Fibroblast of peridontal ligament (primary cell): ENCODE data around the gene PON1.

Source experiments
- DNase-seq: peaks from one replicate; pipeline ENCODE4 v3.0.0-alpha.2; 2010; ENCODE audit errors: extremely low read depth

The PON1 gene

GRCh38 chr7:95324431-95324830 lies at the start of gene PON1:
Gene PON1, minus strand, starts transcription at chr7:95324532. Its CDS starts 57 bp downstream, at chr7:95324475.
- no peak for DNase-seq

GRCh38 chr7:95373323-95373722 lies 49.0 kb upstream of the PON1 start:
- DNase-seq, result no peak

GRCh38 chr7:95368235-95368634 lies 43.9 kb upstream of the PON1 start:
- DNase-seq, result no peak

GRCh38 chr7:95367606-95368005 lies 43.3 kb upstream of the PON1 start:
- DNase-seq, result no peak

GRCh38 chr7:95365151-95365550 lies 40.8 kb upstream of the PON1 start:
- DNase-seq, result no peak

- peak; percentile 3 for DNase-seq
These were observed 33.3 kb upstream of the PON1 start for GRCh38 chr7:95357623-95358022.

GRCh38 chr7:95342642-95343307 lies 18.4 kb upstream of the PON1 start:
- DNase-seq, result no peak

GRCh38 chr7:95342029-95342428 lies 17.7 kb upstream of the PON1 start:
- no peak for DNase-seq

GRCh38 chr7:95340491-95340890 lies 16.2 kb upstream of the PON1 start:
- no peak for DNase-seq

GRCh38 chr7:95338832-95339231 lies 14.5 kb upstream of the PON1 start:
- no peak for DNase-seq

GRCh38 chr7:95335093-95335492 lies 10.8 kb upstream of the PON1 start:
- peak; percentile 90 for DNase-seq

- DNase-seq, result peak; percentile 3
These were observed 10.1 kb upstream of the PON1 start for GRCh38 chr7:95334447-95334846.

GRCh38 chr7:95330961-95331337 lies 6.6 kb upstream of the PON1 start:
- no peak for DNase-seq

GRCh38 chr7:95330204-95330960 lies 6.0 kb upstream of the PON1 start:
- DNase-seq, result peak; percentile 33

- DNase-seq, result peak; percentile 32
These were observed 3.0 kb upstream of the PON1 start for GRCh38 chr7:95327356-95327755.

- no peak for DNase-seq
These were observed 762 bp downstream of the PON1 start for GRCh38 chr7:95323410-95324129.

- no peak for DNase-seq
These were observed 1.5 kb downstream of the PON1 start for GRCh38 chr7:95322854-95323253.

- DNase-seq, result peak; percentile 12
These were observed 1.9 kb downstream of the PON1 start for GRCh38 chr7:95322396-95322795.

GRCh38 chr7:95321720-95322119 lies 2.6 kb downstream of the PON1 start:
- DNase-seq, result no peak

- DNase-seq, result no peak
These were observed 3.7 kb downstream of the PON1 start for GRCh38 chr7:95320651-95321050.

- no peak for DNase-seq
These were observed 4.8 kb downstream of the PON1 start for GRCh38 chr7:95319570-95319969.

- no peak for DNase-seq
These were observed 5.7 kb downstream of the PON1 start for GRCh38 chr7:95318501-95319100.
